ENCODE results near the gene LUC7L3.

Gene LUC7L3

DNA sequence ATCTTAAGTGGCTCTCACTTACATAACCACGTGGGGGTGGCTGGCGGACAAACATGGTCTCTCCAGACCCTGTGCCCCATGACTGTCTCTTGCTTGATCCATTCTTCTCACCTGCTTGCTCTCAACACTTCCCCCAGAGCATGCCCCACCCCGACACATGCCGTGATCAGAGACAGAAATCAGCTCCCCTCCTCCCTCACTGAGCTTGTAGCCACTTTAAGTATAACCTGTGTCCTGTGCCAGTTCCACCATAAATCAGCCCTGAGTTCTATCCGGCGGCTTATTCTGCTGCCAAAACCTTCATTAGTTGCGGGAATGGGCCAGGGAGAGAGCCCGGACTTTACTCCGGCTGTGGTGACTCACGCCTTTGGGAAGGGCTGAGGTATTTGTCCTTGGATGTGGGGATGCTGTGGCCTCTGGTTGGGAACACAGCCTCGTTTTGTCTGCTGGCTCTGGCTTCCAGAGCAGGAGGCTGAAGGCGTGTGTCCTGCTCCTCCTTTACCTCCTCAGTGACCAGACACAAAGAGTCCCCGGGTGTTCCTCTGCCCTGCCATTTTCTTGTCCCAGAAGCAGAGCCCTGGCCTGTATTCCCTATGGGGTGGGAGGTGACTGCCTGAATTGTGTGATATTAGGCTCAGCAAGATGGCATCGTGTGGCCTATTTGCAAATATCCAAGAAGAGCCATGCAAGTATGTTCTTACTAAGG, 32.8 kb upstream of the LUC7L3 start:
- H3K27me3 ChIP-seq (ENCODE audit: insufficient read depth, poor library complexity, severe bottlenecking): no peaks in the 10 kb centered on the region
- DNase-seq (ENCODE audit: low read depth in 1 of 2, low spot score in 1 of 2): no peak
- H3K4me3 ChIP-seq (replicated peaks; ENCODE audit: insufficient read depth, low read length): no peak overlapping the region
- no peak for TF ChIP-seq SPI1 (IDR thresholded peaks at IDR 0.05; ENCODE audit: borderline replicate concordance, low read depth)
- H3K27ac ChIP-seq (replicated peaks): no peak overlapping the region

DNA sequence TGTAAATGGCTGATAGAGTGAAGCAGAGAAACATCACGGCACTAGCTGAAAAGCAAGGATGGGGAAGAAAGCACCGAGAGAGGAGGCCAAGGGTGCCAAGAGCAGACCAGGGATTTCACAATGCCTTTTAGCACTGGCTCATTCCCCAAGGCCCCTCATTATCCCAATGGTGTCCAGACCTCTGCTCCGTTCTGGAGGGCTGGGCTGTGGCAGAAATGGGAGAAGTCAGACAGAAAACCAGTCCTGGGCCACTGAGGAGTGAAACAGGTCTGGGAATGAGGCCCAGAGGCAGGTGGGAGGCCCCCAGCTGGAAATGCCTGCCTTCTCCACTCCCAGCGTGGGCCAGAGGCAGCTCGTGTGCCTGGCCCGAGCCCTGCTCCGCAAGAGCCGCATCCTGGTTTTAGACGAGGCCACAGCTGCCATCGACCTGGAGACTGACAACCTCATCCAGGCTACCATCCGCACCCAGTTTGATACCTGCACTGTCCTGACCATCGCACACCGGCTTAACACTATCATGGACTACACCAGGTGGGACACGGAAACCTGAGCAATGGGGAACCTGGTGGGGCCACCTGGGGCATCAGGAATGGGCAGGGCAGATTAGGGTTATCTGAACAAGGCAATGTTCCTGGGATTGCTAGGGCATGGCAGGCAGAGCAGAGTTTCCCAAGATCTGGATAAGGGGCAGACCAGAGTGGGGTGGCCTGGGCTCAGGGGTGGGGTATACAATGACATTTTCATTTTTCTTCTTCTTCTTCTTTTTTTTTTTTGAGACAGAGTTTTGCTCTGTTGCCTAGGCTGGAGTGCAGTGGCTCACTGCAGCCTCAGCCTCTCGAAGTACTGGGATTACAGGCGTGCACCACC, 32.0 kb upstream of the LUC7L3 start:
- Histone ChIP-seq H3K27ac (replicated peaks) (no peak overlapping the region), H3K4me3 (replicated peaks; ENCODE audit: insufficient read depth, low read length) (no peak overlapping the region), H3K27me3 (ENCODE audit: insufficient read depth, poor library complexity, severe bottlenecking) (no peaks in the 10 kb centered on the region)
- no peak for DNase-seq (ENCODE audit: low read depth in 1 of 2, low spot score in 1 of 2)
- TF ChIP-seq, protein P1, sequence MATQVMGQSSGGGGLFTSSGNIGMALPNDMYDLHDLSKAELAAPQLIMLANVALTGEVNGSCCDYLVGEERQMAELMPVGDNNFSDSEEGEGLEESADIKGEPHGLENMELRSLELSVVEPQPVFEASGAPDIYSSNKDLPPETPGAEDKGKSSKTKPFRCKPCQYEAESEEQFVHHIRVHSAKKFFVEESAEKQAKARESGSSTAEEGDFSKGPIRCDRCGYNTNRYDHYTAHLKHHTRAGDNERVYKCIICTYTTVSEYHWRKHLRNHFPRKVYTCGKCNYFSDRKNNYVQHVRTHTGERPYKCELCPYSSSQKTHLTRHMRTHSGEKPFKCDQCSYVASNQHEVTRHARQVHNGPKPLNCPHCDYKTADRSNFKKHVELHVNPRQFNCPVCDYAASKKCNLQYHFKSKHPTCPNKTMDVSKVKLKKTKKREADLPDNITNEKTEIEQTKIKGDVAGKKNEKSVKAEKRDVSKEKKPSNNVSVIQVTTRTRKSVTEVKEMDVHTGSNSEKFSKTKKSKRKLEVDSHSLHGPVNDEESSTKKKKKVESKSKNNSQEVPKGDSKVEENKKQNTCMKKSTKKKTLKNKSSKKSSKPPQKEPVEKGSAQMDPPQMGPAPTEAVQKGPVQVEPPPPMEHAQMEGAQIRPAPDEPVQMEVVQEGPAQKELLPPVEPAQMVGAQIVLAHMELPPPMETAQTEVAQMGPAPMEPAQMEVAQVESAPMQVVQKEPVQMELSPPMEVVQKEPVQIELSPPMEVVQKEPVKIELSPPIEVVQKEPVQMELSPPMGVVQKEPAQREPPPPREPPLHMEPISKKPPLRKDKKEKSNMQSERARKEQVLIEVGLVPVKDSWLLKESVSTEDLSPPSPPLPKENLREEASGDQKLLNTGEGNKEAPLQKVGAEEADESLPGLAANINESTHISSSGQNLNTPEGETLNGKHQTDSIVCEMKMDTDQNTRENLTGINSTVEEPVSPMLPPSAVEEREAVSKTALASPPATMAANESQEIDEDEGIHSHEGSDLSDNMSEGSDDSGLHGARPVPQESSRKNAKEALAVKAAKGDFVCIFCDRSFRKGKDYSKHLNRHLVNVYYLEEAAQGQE (IDR thresholded peaks at IDR 0.05; ENCODE audit: insufficient replicate concordance, low read depth): no peak
- TF ChIP-seq, protein P2, sequence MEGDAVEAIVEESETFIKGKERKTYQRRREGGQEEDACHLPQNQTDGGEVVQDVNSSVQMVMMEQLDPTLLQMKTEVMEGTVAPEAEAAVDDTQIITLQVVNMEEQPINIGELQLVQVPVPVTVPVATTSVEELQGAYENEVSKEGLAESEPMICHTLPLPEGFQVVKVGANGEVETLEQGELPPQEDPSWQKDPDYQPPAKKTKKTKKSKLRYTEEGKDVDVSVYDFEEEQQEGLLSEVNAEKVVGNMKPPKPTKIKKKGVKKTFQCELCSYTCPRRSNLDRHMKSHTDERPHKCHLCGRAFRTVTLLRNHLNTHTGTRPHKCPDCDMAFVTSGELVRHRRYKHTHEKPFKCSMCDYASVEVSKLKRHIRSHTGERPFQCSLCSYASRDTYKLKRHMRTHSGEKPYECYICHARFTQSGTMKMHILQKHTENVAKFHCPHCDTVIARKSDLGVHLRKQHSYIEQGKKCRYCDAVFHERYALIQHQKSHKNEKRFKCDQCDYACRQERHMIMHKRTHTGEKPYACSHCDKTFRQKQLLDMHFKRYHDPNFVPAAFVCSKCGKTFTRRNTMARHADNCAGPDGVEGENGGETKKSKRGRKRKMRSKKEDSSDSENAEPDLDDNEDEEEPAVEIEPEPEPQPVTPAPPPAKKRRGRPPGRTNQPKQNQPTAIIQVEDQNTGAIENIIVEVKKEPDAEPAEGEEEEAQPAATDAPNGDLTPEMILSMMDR (IDR thresholded peaks at IDR 0.05; ENCODE audit: insufficient read depth, low read length): no peak
- no peak for TF ChIP-seq GABPA (IDR thresholded peaks at IDR 0.05; ENCODE audit: low read depth)
- no peak for TF ChIP-seq POLR2AphosphoS5 (IDR thresholded peaks at IDR 0.05; ENCODE audit: low read depth)
- TF ChIP-seq SPI1 (IDR thresholded peaks at IDR 0.05; ENCODE audit: borderline replicate concordance, low read depth): no peak

DNA sequence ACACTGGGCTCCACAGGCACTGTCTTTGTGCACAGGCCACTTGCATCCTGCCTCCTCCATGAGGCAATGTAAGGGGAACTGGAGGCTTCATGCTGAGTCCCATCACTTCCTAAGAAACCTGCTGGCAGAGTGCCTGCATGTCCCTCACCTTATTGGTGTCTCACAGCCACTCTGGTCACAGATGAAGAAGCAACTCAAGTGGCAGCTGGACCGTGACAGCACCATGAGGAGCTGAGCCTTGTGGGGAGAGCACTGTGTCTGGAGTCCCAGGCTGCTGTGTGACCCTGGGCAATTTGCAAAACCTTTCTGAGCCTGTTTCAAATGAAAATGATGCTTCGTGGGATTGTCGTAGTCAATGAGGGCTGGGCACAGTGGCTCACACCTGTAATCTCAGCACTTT, 31.2 kb upstream of the LUC7L3 start:
- Histone ChIP-seq H3K27ac (replicated peaks) (no peak overlapping the region), H3K4me3 (replicated peaks; ENCODE audit: insufficient read depth, low read length) (no peak overlapping the region), H3K27me3 (ENCODE audit: insufficient read depth, poor library complexity, severe bottlenecking) (no peaks in the 10 kb centered on the region)
- TF ChIP-seq, protein P2 (IDR thresholded peaks at IDR 0.05; ENCODE audit: insufficient read depth, low read length): no peak
- TF ChIP-seq, protein P1 (IDR thresholded peaks at IDR 0.05; ENCODE audit: insufficient replicate concordance, low read depth): no peak
- TF ChIP-seq POLR2AphosphoS5 (IDR thresholded peaks at IDR 0.05; ENCODE audit: low read depth) (no peak), SPI1 (IDR thresholded peaks at IDR 0.05; ENCODE audit: borderline replicate concordance, low read depth) (no peak), GABPA (IDR thresholded peaks at IDR 0.05; ENCODE audit: low read depth) (no peak)
- no peak for DNase-seq (ENCODE audit: low read depth in 1 of 2, low spot score in 1 of 2)

DNA sequence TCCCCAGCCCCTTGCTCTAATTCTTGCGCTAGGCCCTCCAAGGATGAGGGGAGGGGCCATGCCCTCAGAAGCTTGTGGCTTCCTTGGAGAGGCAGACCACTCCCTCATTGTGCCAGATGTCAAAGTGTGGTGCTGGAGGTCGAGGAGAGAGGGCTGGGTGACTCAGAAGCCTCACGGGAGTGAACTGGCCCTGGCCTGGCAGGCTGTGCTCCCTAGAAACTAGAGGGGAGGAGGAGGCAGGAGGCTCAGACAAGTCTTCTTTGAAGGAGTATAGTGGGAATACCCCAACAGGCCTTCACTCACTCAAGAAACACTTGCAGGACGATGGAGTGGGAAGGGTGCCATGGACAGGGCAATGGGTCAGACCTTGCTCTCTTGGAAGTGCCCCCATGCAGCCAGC, 30.2 kb upstream of the LUC7L3 start:
- H3K27me3 ChIP-seq (ENCODE audit: insufficient read depth, poor library complexity, severe bottlenecking): no peaks in the 10 kb centered on the region
- no peak for DNase-seq (ENCODE audit: low read depth in 1 of 2, low spot score in 1 of 2)
- H3K27ac ChIP-seq (replicated peaks): no peak overlapping the region
- no peak overlapping the region for H3K4me3 ChIP-seq (replicated peaks; ENCODE audit: insufficient read depth, low read length)
- TF ChIP-seq SPI1 (IDR thresholded peaks at IDR 0.05; ENCODE audit: borderline replicate concordance, low read depth): no peak
- TF ChIP-seq POLR2AphosphoS5 (IDR thresholded peaks at IDR 0.05; ENCODE audit: low read depth): no peak
- TF ChIP-seq, protein P1 (IDR thresholded peaks at IDR 0.05; ENCODE audit: insufficient replicate concordance, low read depth): no peak
- no peak for TF ChIP-seq GABPA (IDR thresholded peaks at IDR 0.05; ENCODE audit: low read depth)
- TF ChIP-seq, protein P2 (IDR thresholded peaks at IDR 0.05; ENCODE audit: insufficient read depth, low read length): no peak
